ENCODE data around the gene MC2R. TPM values are rescaled to one million over a fixed set of nuclear protein-coding genes. Genes with fewer than 3 reads are reported as not detected.

The MC2R gene
- total and polyA plus RNA-seq, 2 of the 4 experiments (the other 2 are of a cell fraction), result not detected

GRCh38 chr18:13894531-13894930, 20.8 kb downstream of the MC2R start:
- H4K91ac ChIP-seq (ENCODE audit: insufficient read depth, low read depth, low read length), result no peak overlapping the region
- dilution Hi-C loops (cut with HindIII; ENCODE audit: low sequenced_read_pairs, unreplicated experiment), result no loop called here
- H2BK5ac ChIP-seq (ENCODE audit: low read depth, low read length, poor library complexity, severe bottlenecking), result no peak overlapping the region
- H2BK15ac ChIP-seq (ENCODE audit: low read depth, low read length), result no peak overlapping the region
- H4K5ac ChIP-seq (ENCODE audit: low read depth, low read length), result no peak overlapping the region
- H3K9me3 ChIP-seq (ENCODE audit: control insufficient read depth, insufficient read depth, low read length), result peaks cover 17% of the 10 kb centered on the region
- H3K36me3 ChIP-seq (ENCODE audit: control insufficient read depth, insufficient read depth, low read length), result no peaks in the 10 kb centered on the region
- H3K4me2 ChIP-seq (ENCODE audit: low read depth, low read length), result no peak overlapping the region
- DNase-seq (no peak), ATAC-seq (ENCODE audit: low read depth) (no peak)
- no peak overlapping the region for H3K23ac ChIP-seq (ENCODE audit: low read depth, low read length)
- in situ Hi-C loops (cut with MboI; ENCODE audit: low sequenced_read_pairs), result no loop called here
- 11% methylated on average over 1 of the region's 5 CpGs; no CpG with 5 or more reads in 1 of the 2 experiments for WGBS, 2 experiments (ENCODE audit: extremely low coverage in 2 of 2, insufficient read length in 1 of 2)
- no peak overlapping the region for H2AK5ac ChIP-seq (ENCODE audit: low read depth, low read length)
- no peak overlapping the region for H2BK20ac ChIP-seq (ENCODE audit: low read depth, low read length)
- H3K4me1 ChIP-seq (ENCODE audit: control insufficient read depth, insufficient read depth, low read length), result no peaks in the 10 kb centered on the region
- no peak overlapping the region for H3K9ac ChIP-seq (ENCODE audit: low read depth, low read length)
- no peak overlapping the region for H2AFZ ChIP-seq (replicated peaks; ENCODE audit: low read length, poor library complexity)
- no TSS peak for BruUV-seq (replicated peaks)
- H4K20me1 ChIP-seq (ENCODE audit: insufficient read depth, low read length), result no peaks in the 10 kb centered on the region
- no peak overlapping the region for H2BK120ac ChIP-seq (ENCODE audit: low read depth, low read length)
- no peak overlapping the region for H3K27ac ChIP-seq (ENCODE audit: insufficient read depth, low read length)
- H3K79me1 ChIP-seq (ENCODE audit: low read depth in 1 of 2, low read length in 2 of 2), result no peaks in the 10 kb centered on the region
- TF ChIP-seq CHD1 (IDR thresholded peaks at IDR 0.05; ENCODE audit: low read depth, low read length) (no peak), NFE2L2 (IDR thresholded peaks at IDR 0.05; ENCODE audit: low read depth, low read length) (no peak), CTCF (conservative IDR thresholded peaks at IDR 0.05; ENCODE audit: low read depth, low read length) (no peak)
- CTCF ChIA-PET, result no interaction called here
- H2AK9ac ChIP-seq (replicated peaks; ENCODE audit: low read depth, low read length, poor library complexity), result no peak overlapping the region
- no peak overlapping the region for H3K4ac ChIP-seq (ENCODE audit: low read depth, low read length)
- H3K9me1 ChIP-seq (ENCODE audit: insufficient read depth, low read length), result no peaks in the 10 kb centered on the region
- no peak overlapping the region for H4K8ac ChIP-seq (ENCODE audit: low read depth in 2 of 2, low read length in 2 of 2)
- H3K56ac ChIP-seq (ENCODE audit: extremely low read depth, insufficient read depth, low read length), result no peak overlapping the region
- H3K18ac ChIP-seq (ENCODE audit: low read depth, low read length), result no peak overlapping the region
- intact Hi-C loops (cut with micrococcal nuclease), result no loop called here
- no peaks in the 10 kb centered on the region for H3K27me3 ChIP-seq (ENCODE audit: control insufficient read depth, insufficient read depth, low read length)
- H3K14ac ChIP-seq (replicated peaks; ENCODE audit: low read depth, low read length), result no peak overlapping the region
- POLR2A ChIA-PET (ENCODE audit: unreplicated experiment), result no interaction called here
- H3K4me3 ChIP-seq (ENCODE audit: insufficient read depth, low read depth, low read length), result no peak overlapping the region

Data from IMR-90 (cell line).